PC-3 (cell line): ENCODE measurements around the gene DMKN. TPM values are rescaled to one million over a fixed set of nuclear protein-coding genes. Genes with fewer than 3 reads are reported as not detected.

Experiments
- ATAC-seq: fragments of 200-7000 bp; cut with Tn5 transposase; 2 replicates; pipeline ENCODE4 v1.9.1; 2020; ENCODE audit warnings: mild to moderate bottlenecking, moderate library complexity
- BruUV-seq: library from RNA; stranded (reverse); fragments of 400-500 nt; replicated peaks from 2 replicates; lab custom pipeline; 2021; lab: Mats Ljungman, UMichigan
- CTCF ChIA-PET: fragments of 300-600 bp; sonication (Branson Sonifier 250); formaldehyde crosslinking; loops from one replicate; lab custom pipeline; 2022; ENCODE audit warnings: antibody characterized with exemption; lab: Charles Lee
- POLR2A ChIA-PET: fragments of 300-600 bp; sonication (Branson Sonifier 250); formaldehyde crosslinking; loops from one replicate; lab custom pipeline; 2022; ENCODE audit warnings: antibody characterized with exemption; ENCODE audit not compliant: unreplicated experiment; lab: Charles Lee
- DNase-seq: peaks from one replicate; pipeline ENCODE4 v3.0.0-alpha.2; 2015
- H2AFZ ChIP-seq: fragments of 300-600 bp; sonication (generic); 2 replicates; pipeline ENCODE4 v1.6.0; 2016; ENCODE audit warnings: antibody characterized with exemption, low read length
- H3F3A ChIP-seq: fragments of 300-600 bp; sonication (generic); one replicate; pipeline ENCODE4 v1.6.0; 2017; ENCODE audit warnings: antibody characterized with exemption, low read length, control low read depth, mild to moderate bottlenecking; ENCODE audit not compliant: unreplicated experiment
- H3K27ac ChIP-seq: fragments of 300-600 bp; sonication (generic); 2 replicates; pipeline ENCODE4 v1.5.1; 2016; ENCODE audit warnings: mild to moderate bottlenecking, low read length
- H3K27me3 ChIP-seq: fragments of 300-600 bp; sonication (generic); 2 replicates; pipeline ENCODE4 v1.6.1; 2016; ENCODE audit warnings: low read length, mixed read lengths
- H3K36me3 ChIP-seq: fragments of 300-600 bp; sonication (generic); 2 replicates; pipeline ENCODE4 v1.6.1; 2016; ENCODE audit warnings: low read depth, mixed run types, low read length, mixed read lengths
- H3K4me1 ChIP-seq: fragments of 300-600 bp; sonication (generic); 2 replicates; pipeline ENCODE4 v1.5.1; 2016; ENCODE audit warnings: low read length; ENCODE audit not compliant: insufficient read depth
- H3K4me2 ChIP-seq: fragments of 300-600 bp; sonication (generic); 2 replicates; pipeline ENCODE4 v1.6.0; 2016; ENCODE audit warnings: low read length
- H3K4me3 ChIP-seq: fragments of 300-600 bp; sonication (generic); 2 replicates; pipeline ENCODE4 v1.5.1; 2016; ENCODE audit warnings: mild to moderate bottlenecking, low read length, mixed read lengths
- H3K79me2 ChIP-seq: fragments of 300-600 bp; sonication (generic); 2 replicates; pipeline ENCODE4 v1.6.1; 2017; ENCODE audit warnings: low read length, mixed read lengths
- H3K9ac ChIP-seq: fragments of 300-600 bp; sonication (generic); 2 replicates; pipeline ENCODE4 v1.6.0; 2016; ENCODE audit warnings: mild to moderate bottlenecking, low read length
- H3K9me2 ChIP-seq: fragments of 300-600 bp; sonication (generic); replicated peaks from 2 replicates; pipeline ENCODE4 v1.6.1; 2016; ENCODE audit warnings: mixed run types, low read length, mixed read lengths
- H3K9me3 ChIP-seq: fragments of 300-600 bp; sonication (generic); 2 replicates; pipeline ENCODE4 v1.6.1; 2016; ENCODE audit warnings: low read length, mixed read lengths
- H4K20me1 ChIP-seq: fragments of 300-600 bp; sonication (generic); 2 replicates; pipeline ENCODE4 v1.6.1; 2016; ENCODE audit warnings: low read length, mixed read lengths
- EZH2 ChIP-seq: fragments of 300-600 bp; sonication (generic); IDR thresholded peaks from one replicate; pipeline ENCODE4 v1.6.1; 2017; ENCODE audit warnings: antibody characterized with exemption, mild to moderate bottlenecking, low read length; ENCODE audit not compliant: unreplicated experiment
- EZH2phosphoT487 ChIP-seq: fragments of 300-600 bp; sonication (generic); IDR thresholded peaks from 2 replicates; pipeline ENCODE4 v1.6.1; 2018; ENCODE audit warnings: mild to moderate bottlenecking, antibody characterized with exemption, low read length, borderline replicate concordance
- intact Hi-C: fragments of 100-400 bp; cut with micrococcal nuclease; formaldehyde crosslinking; loops from 2 replicates; pipeline ENCODE4 v1.9.0; 2023
- total RNA-seq: library from RNA; depleted of rRNA; stranded (reverse); fragments of >200 nt; gene quantifications from 2 replicates; pipeline ENCODE4 v1.2.3, GENCODE V29; 2014
- TF ChIP-seq, protein P1 (sequence below): fragments of 300-600 bp; sonication (generic); conservative IDR thresholded peaks from 2 replicates; pipeline ENCODE4 v1.5.1; 2017; ENCODE audit warnings: antibody characterized with exemption, low read depth, mild to moderate bottlenecking, low read length

DMKN gene
- total RNA-seq, 1 experiment from 2014 or later: 128 TPM

DNA sequence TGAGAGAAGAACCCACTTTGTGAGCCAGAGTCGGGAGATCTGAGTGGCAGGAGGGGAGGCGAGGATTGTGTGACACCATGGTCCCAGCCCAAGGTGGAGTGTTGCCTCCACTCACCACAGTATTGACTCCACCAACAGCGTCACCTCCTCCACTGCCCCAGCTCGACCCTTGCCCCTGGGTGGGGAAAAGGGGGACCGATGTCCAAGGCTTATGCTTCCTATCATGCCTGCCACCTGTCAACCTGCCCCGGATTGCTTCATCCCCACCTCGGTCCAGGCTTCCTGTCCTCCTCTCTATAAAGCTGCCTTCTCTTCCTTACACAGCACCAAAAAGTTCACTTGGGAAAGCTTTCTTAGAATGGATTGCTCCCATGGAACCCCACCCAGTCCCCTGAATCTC, 7.4 kb downstream of the DMKN start:
- BruUV-seq: no TSS peak
- TF ChIP-seq EZH2phosphoT487: no peak
- TF ChIP-seq EZH2: no peak
- TF ChIP-seq, protein P1, sequence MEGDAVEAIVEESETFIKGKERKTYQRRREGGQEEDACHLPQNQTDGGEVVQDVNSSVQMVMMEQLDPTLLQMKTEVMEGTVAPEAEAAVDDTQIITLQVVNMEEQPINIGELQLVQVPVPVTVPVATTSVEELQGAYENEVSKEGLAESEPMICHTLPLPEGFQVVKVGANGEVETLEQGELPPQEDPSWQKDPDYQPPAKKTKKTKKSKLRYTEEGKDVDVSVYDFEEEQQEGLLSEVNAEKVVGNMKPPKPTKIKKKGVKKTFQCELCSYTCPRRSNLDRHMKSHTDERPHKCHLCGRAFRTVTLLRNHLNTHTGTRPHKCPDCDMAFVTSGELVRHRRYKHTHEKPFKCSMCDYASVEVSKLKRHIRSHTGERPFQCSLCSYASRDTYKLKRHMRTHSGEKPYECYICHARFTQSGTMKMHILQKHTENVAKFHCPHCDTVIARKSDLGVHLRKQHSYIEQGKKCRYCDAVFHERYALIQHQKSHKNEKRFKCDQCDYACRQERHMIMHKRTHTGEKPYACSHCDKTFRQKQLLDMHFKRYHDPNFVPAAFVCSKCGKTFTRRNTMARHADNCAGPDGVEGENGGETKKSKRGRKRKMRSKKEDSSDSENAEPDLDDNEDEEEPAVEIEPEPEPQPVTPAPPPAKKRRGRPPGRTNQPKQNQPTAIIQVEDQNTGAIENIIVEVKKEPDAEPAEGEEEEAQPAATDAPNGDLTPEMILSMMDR: no peak
- no peak overlapping the region for H3K9ac ChIP-seq

DNA sequence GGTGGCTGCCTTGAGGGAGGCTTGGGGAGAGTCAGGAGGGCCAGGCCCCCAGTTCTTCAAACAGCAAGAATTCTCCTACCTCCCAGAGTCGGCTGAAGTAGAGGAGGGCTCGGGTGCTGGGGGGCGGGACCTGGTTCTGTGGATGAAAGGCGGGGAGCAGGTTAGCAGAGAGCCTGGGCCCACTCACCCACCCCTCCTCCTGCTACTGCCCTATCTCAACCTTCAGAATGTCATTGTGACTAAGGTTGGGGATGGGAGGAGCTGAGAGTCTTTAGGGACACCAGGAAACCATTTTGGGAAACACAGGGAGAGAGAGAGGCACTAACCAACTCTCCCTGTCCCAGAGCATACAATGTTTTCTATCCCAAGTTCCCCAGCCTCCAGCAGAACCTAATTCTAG, 10.7 kb downstream of the DMKN start:
- BruUV-seq: no TSS peak
- H3K27ac ChIP-seq: no peak overlapping the region
- intact Hi-C loops: no loop called here

More for the DNA sequence above, 7.4 kb downstream of the DMKN start:
- peaks cover 25% of the 10 kb centered on the region for H3K79me2 ChIP-seq
- no peaks in the 10 kb centered on the region for H3F3A ChIP-seq
- H3K27me3 ChIP-seq: no peaks in the 10 kb centered on the region
- ChIA-PET POLR2A (no interaction called here), CTCF (no interaction called here)
- no peaks in the 10 kb centered on the region for H3K9me2 ChIP-seq
- H3K9me3 ChIP-seq: no peaks in the 10 kb centered on the region
- peaks cover 13% of the 10 kb centered on the region; the same call in 1 of the 2 replicates for H3K4me1 ChIP-seq
- H2AFZ ChIP-seq: no peak overlapping the region
- H4K20me1 ChIP-seq: no peaks in the 10 kb centered on the region
- DNase-seq: no peak
- no peak overlapping the region for H3K27ac ChIP-seq
- ATAC-seq: no peak
- intact Hi-C loops: loop anchor here (5.0 kb wide), 1 partner anchor 239 kb away; the partner anchor contains the start of gene USF2
- no peak overlapping the region for H3K4me3 ChIP-seq
- H3K36me3 ChIP-seq: no peaks in the 10 kb centered on the region
- no peak overlapping the region for H3K4me2 ChIP-seq

DNA sequence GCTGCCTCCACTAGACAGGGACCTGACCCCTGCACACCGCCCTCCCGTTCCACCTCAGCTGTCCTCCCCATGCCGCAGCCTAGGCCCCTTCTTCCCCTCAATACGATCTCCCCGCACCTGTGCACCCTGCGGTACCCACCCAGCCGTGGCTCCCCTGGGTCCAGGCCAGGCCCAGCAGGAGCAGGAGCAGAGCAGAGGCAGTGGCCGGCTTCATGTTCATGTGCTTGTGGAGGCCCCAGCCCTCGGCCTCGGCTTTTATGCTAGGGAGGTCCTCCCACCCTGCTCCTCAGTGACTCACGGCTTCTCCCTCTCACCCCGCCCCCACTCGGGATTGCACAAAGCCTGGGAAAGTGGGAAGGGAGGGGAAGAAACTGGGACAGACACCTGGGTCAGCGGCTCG, 11.8 kb downstream of the DMKN start:
- POLR2A ChIA-PET: no interaction called here
- no peak for DNase-seq
- TF ChIP-seq, protein P1: no peak
- TF ChIP-seq EZH2 (no peak), EZH2phosphoT487 (no peak)

More for the DNA sequence above, 10.7 kb downstream of the DMKN start:
- Histone ChIP-seq H3K36me3 (no peaks in the 10 kb centered on the region), H3K4me3 (no peak overlapping the region), H3K9me2 (no peaks in the 10 kb centered on the region), H3F3A (no peaks in the 10 kb centered on the region), H2AFZ (no peak overlapping the region), H3K9ac (no peak overlapping the region), H3K9me3 (no peaks in the 10 kb centered on the region), H3K4me1 (no peaks in the 10 kb centered on the region), H3K27me3 (no peaks in the 10 kb centered on the region), H4K20me1 (no peaks in the 10 kb centered on the region), H3K79me2 (peaks cover under 1% of the 10 kb centered on the region; the same call in 1 of the 2 replicates), H3K4me2 (no peak overlapping the region)
- no peak for ATAC-seq
- DNase-seq: no peak
- CTCF ChIA-PET: no interaction called here
- POLR2A ChIA-PET: no interaction called here
- TF ChIP-seq EZH2phosphoT487 (no peak), EZH2 (no peak)
- TF ChIP-seq, protein P1: no peak

More for the DNA sequence above, 11.8 kb downstream of the DMKN start:
- no peaks in the 10 kb centered on the region for H4K20me1 ChIP-seq
- intact Hi-C loops: no loop called here
- H3K27ac ChIP-seq: no peak overlapping the region
- no peak overlapping the region for H2AFZ ChIP-seq
- no TSS peak for BruUV-seq
- no peaks in the 10 kb centered on the region for H3K4me1 ChIP-seq
- H3K27me3 ChIP-seq: no peaks in the 10 kb centered on the region
- ATAC-seq: no peak
- H3K4me2 ChIP-seq: no peak overlapping the region
- CTCF ChIA-PET: no interaction called here
- no peak overlapping the region for H3K9ac ChIP-seq
- H3K4me3 ChIP-seq: no peak overlapping the region
- H3K9me3 ChIP-seq: no peaks in the 10 kb centered on the region
- H3K79me2 ChIP-seq: no peaks in the 10 kb centered on the region
- no peaks in the 10 kb centered on the region for H3F3A ChIP-seq
- H3K36me3 ChIP-seq: no peaks in the 10 kb centered on the region
- H3K9me2 ChIP-seq: no peaks in the 10 kb centered on the region
